K562 (cell line): ENCODE data around the gene PDE8A. TPM values are rescaled to one million over a fixed set of nuclear protein-coding genes. Genes with fewer than 3 reads are reported as not detected.

Source experiments
- ATAC-seq: fragments of 200-7000 bp; cut with Tn5 transposase; 3 replicates; pipeline ENCODE4 v1.9.1; 2020; ENCODE audit warnings: moderate library complexity
- BruUV-seq: library from RNA; stranded (reverse); fragments of 400-500 nt; replicated peaks from 2 replicates; lab custom pipeline; 2021; lab: Mats Ljungman, UMichigan
- CTCF ChIA-PET: fragments of 300-600 bp; formaldehyde crosslinking; extraction: SDS; loops from one replicate; lab custom pipeline; 2021; ENCODE audit warnings: low intra/inter-chr PET ratio; lab: Yijun Ruan, JAX
- POLR2A ChIA-PET: fragments of 300-600, 350-650 bp; sonication (Branson Sonifier 250); formaldehyde crosslinking; extraction: SDS; loops from one replicate; lab custom pipeline; 2021; ENCODE audit warnings: antibody characterized with exemption, inconsistent platforms; lab: Yijun Ruan, JAX
- DNase-seq, 4 experiments: peaks; one replicate each; pipeline versions ENCODE4 v3.0.0 to v3.0.0-alpha.2; 2011 to 2018; ENCODE audit warnings: low spot score in 3 of 4, mixed read lengths in 3 of 4; ENCODE audit errors: extremely low read depth in 1 of 4
- FAIRE-seq: peaks from 2 replicates; lab custom pipeline; 2011; peaks lifted over from hg19 to GRCh38; lab: Jason Lieb, UNC
- H2AFZ ChIP-seq: 2 replicates; pipeline ENCODE4 v1.6.0; 2011; ENCODE audit warnings: low read depth, low read length, control low read depth, inconsistent platforms
- H3K27ac ChIP-seq: fragments of 200-600 bp; 3 replicates; pipeline ENCODE4 v1.8.0; 2011; ENCODE audit warnings: low read depth, mild to moderate bottlenecking, control low read depth, inconsistent platforms, low read length, moderate library complexity, mixed read lengths; ENCODE audit errors: extremely low read depth
- H3K27me3 ChIP-seq, 2 experiments: fragments of 300-600 bp in 1 of 2; 2 replicates in 1 of 2; 3 replicates in 1 of 2; pipeline versions ENCODE4 v1.6.0 to v1.8.0; 2011; ENCODE audit warnings: inconsistent platforms in 2 of 2, low read length in 2 of 2, mild to moderate bottlenecking in 1 of 2, mixed read lengths in 1 of 2, moderate library complexity in 1 of 2; ENCODE audit not compliant: control insufficient read depth in 2 of 2, insufficient read depth in 2 of 2
- H3K36me3 ChIP-seq: fragments of 300-600 bp; 3 replicates; pipeline ENCODE4 v1.8.0; 2011; ENCODE audit warnings: mild to moderate bottlenecking, low read length, inconsistent platforms; ENCODE audit not compliant: control insufficient read depth, insufficient read depth
- H3K4me1 ChIP-seq, 2 experiments: fragments of 200-600 bp in 1 of 2; replicated peaks in 1 of 2; 2 replicates in 1 of 2; 3 replicates in 1 of 2; pipeline versions ENCODE4 v1.5.1 to v1.8.0; 2011; ENCODE audit warnings: inconsistent platforms in 2 of 2, low read length in 2 of 2, mild to moderate bottlenecking in 1 of 2, mixed read lengths in 1 of 2, moderate library complexity in 1 of 2; ENCODE audit not compliant: control insufficient read depth in 2 of 2, insufficient read depth in 2 of 2
- H3K4me2 ChIP-seq: 2 replicates; pipeline ENCODE4 v1.6.1; 2011; ENCODE audit warnings: low read length, control low read depth, inconsistent platforms, mixed read lengths; ENCODE audit not compliant: insufficient read depth
- H3K4me3 ChIP-seq: fragments of 200-600 bp; sonication (generic), shearing (Covaris generic); 2 replicates; pipeline ENCODE4 v1.5.1; 2016; ENCODE audit warnings: control low read depth, inconsistent platforms
- H3K79me2 ChIP-seq: fragments of 200-600 bp; 3 replicates; pipeline ENCODE4 v1.8.0; 2011; ENCODE audit warnings: low read length, inconsistent platforms; ENCODE audit not compliant: control insufficient read depth, insufficient read depth
- H3K9ac ChIP-seq, 2 experiments: 2 replicates each; pipeline versions ENCODE4 v1.6.0 to v1.6.1; 2011; ENCODE audit warnings: low read depth in 2 of 2, low read length in 2 of 2, control low read depth in 1 of 2, inconsistent platforms in 1 of 2, mild to moderate bottlenecking in 1 of 2, mixed read lengths in 1 of 2; ENCODE audit not compliant: insufficient read depth in 1 of 2
- H3K9me1 ChIP-seq: one replicate; pipeline ENCODE4 v1.6.0; 2011; ENCODE audit warnings: inconsistent platforms, mild to moderate bottlenecking, low read length, moderate library complexity; ENCODE audit not compliant: control insufficient read depth, insufficient read depth
- H3K9me3 ChIP-seq: replicated peaks from 2 replicates; pipeline ENCODE4 v1.5.1; 2011; ENCODE audit warnings: low read depth, low read length, inconsistent platforms; ENCODE audit not compliant: control insufficient read depth, insufficient read depth
- H4K20me1 ChIP-seq: replicated peaks from 2 replicates; pipeline ENCODE4 v1.6.1; 2011; ENCODE audit warnings: low read length, inconsistent platforms, mixed read lengths; ENCODE audit not compliant: control insufficient read depth, insufficient read depth
- BHLHE40 ChIP-seq: IDR thresholded peaks from 2 replicates; pipeline ENCODE4 v1.6.1; 2011; ENCODE audit warnings: low read length, improper control_type of control experiment
- FOXK1 ChIP-seq: sonication (generic); formaldehyde crosslinking; IDR thresholded peaks from 2 replicates; pipeline ENCODE4 v1.8.0; 2022; ENCODE audit warnings: missing genetic modification reagents, mild to moderate bottlenecking, borderline replicate concordance
- KDM4B ChIP-seq, 2 experiments: fragments of 450-650 bp in 1 of 2; sonication (generic) in 1 of 2; IDR thresholded peaks; 2 replicates each; pipeline ENCODE4 v1.6.1; 2016 to 2017; ENCODE audit warnings: borderline replicate concordance in 2 of 2, antibody characterized with exemption in 1 of 2, low read depth in 1 of 2, mild to moderate bottlenecking in 1 of 2
- MAFF ChIP-seq: IDR thresholded peaks from 2 replicates; pipeline ENCODE4 v1.6.1; 2012; ENCODE audit warnings: low read length, improper control_type of control experiment
- PCBP1 ChIP-seq: fragments of 200-400 bp; formaldehyde crosslinking; IDR thresholded peaks from 2 replicates; pipeline ENCODE4 v1.6.1; 2018; ENCODE audit warnings: mild to moderate bottlenecking, low read depth, low read length; ENCODE audit not compliant: poor library complexity, severe bottlenecking
- PTTG1 ChIP-seq: fragments of 450-650 bp; IDR thresholded peaks from 2 replicates; pipeline ENCODE4 v1.6.1; 2016; ENCODE audit warnings: low read depth, mild to moderate bottlenecking, missing genetic modification characterization, missing compliant biosample characterization
- RB1 ChIP-seq: fragments of 450-650 bp; IDR thresholded peaks from 2 replicates; pipeline ENCODE4 v1.6.1; 2017; ENCODE audit warnings: low read depth, mild to moderate bottlenecking
- RUNX1 ChIP-seq: sonication (generic); IDR thresholded peaks from 2 replicates; pipeline ENCODE4 v1.6.1; 2016; ENCODE audit warnings: antibody characterized with exemption, low read depth
- SP2 ChIP-seq: IDR thresholded peaks from 2 replicates; pipeline ENCODE4 v1.6.1; 2011; ENCODE audit warnings: mild to moderate bottlenecking, low read depth, low read length, moderate library complexity; ENCODE audit not compliant: poor library complexity, severe bottlenecking; ENCODE audit errors: extremely low read depth
- ZNF143 ChIP-seq: sonication (generic); formaldehyde crosslinking; IDR thresholded peaks from 2 replicates; pipeline ENCODE4 v1.9.0; 2022; ENCODE audit warnings: mild to moderate bottlenecking, missing genetic modification reagents
- ZNF76 ChIP-seq: fragments of 250-450 bp; sonication (Bioruptor Pico); IDR thresholded peaks from 2 replicates; pipeline ENCODE4 v1.4.0; 2020; ENCODE audit warnings: mild to moderate bottlenecking, moderate library complexity, borderline replicate concordance
- WGBS: fragments of 100-300 bp; shearing (Covaris generic); methylation state at CpG from one replicate; pipeline ENCODE4 v1.1.6; 2016; ENCODE audit warnings: low coverage, mixed read lengths; ENCODE audit not compliant: insufficient coverage; ENCODE audit errors: missing lambda C conversion rate; 5-methylcytosine and 5-hydroxymethylcytosine counted together
- in situ Hi-C: fragments of 300-500 bp; cut with MboI; formaldehyde crosslinking; loops from 4 replicates; pipeline ENCODE4 v1.15.0; 2018; ENCODE audit warnings: inconsistent platforms, mixed read lengths
- intact Hi-C: fragments of 100-400 bp; cut with micrococcal nuclease; formaldehyde crosslinking; loops from 2 replicates; pipeline ENCODE4 v1.14.2; 2022
- polyA plus RNA-seq, 8 experiments: library from polyadenylated mRNA; depleted of rRNA in 4 of 8; stranded (reverse) in 5 of 8; unstranded in 3 of 8; fragments of >200 nt; fragmentation: Nextera tagmentation in 2 of 8; fragmentation: Illumina TruSeq in 1 of 8; extraction: Ambion mirVana in 2 of 8; extraction: Trizol in 1 of 8; gene quantifications; 2 replicates each; pipeline versions ENCODE4 v1.2.1 to v1.2.3, GENCODE V29; 2011 to 2014; ENCODE audit warnings: inconsistent platforms in 1 of 8, missing spikeins in 1 of 8
- total RNA-seq, 7 experiments: library from RNA; depleted of rRNA in 6 of 7; stranded (reverse); fragments of >200 nt in 6 of 7; fragmentation: Illumina TruSeq in 2 of 7; extraction: Trizol in 2 of 7; gene quantifications; 2 replicates each; pipeline versions ENCODE4 v1.2.1 to v1.2.3, GENCODE V29; 2011 to 2021; ENCODE audit warnings: low replicate concordance in 1 of 7
- TF ChIP-seq, protein P1 (sequence below): fragments of 250-450 bp; sonication (Bioruptor Pico); IDR thresholded peaks from 2 replicates; pipeline ENCODE4 v1.5.0; 2021; ENCODE audit warnings: mild to moderate bottlenecking, borderline replicate concordance
- TF ChIP-seq, protein P2 (sequence below): fragments of 250-450 bp; sonication (Bioruptor Pico); IDR thresholded peaks from 2 replicates; pipeline ENCODE4 v1.8.0; 2022; ENCODE audit warnings: inconsistent platforms
- TF ChIP-seq, protein P3 (sequence below), 2 experiments: fragments of 450-650 bp; conservative IDR thresholded peaks; 2 replicates each; pipeline ENCODE4 v1.6.1; 2017; ENCODE audit warnings: mild to moderate bottlenecking in 2 of 2, moderate library complexity in 2 of 2

Gene PDE8A
- total and polyA plus RNA-seq, 9 of the 15 experiments (the other 6 are each of a cell fraction or from before 2014, with no cell fraction given), result 5.9 to 40.3 (median 19.8) TPM

- H3K36me3 ChIP-seq, result peaks cover 43% of the 10 kb centered on the region
- in situ Hi-C loops, result no loop called here
- H4K20me1 ChIP-seq, result no peaks in the 10 kb centered on the region
- H3K9me3 ChIP-seq, result no peaks in the 10 kb centered on the region
- H3K27me3 ChIP-seq, result no peaks in the 10 kb centered on the region
- no peak for ATAC-seq
- no peaks in the 10 kb centered on the region for H3K79me2 ChIP-seq
- intact Hi-C loops, result no loop called here
- no peak overlapping the region for H3K27ac ChIP-seq
- no peaks in the 10 kb centered on the region for H3K9me1 ChIP-seq
- no peak overlapping the region for H3K9ac ChIP-seq
- H2AFZ ChIP-seq, result no peak overlapping the region
- ChIA-PET CTCF (no interaction called here), POLR2A (interaction anchor here (0.9 kb wide), 1 partner anchor 18 kb away, joined by 3 read pairs; no protein-coding TSS in a partner anchor)
- DNase-seq, result no peak
- no peak overlapping the region for H3K4me2 ChIP-seq
- WGBS, result 73% methylated on average over 1 of the region's 1 CpG
- no peaks in the 10 kb centered on the region; a peak in 1 of 5 replicates for H3K4me1 ChIP-seq
- H3K4me3 ChIP-seq, result no peak overlapping the region
- TF ChIP-seq FOXK1, result no peak
- no peak for TF ChIP-seq RUNX1
- TF ChIP-seq, protein P1, sequence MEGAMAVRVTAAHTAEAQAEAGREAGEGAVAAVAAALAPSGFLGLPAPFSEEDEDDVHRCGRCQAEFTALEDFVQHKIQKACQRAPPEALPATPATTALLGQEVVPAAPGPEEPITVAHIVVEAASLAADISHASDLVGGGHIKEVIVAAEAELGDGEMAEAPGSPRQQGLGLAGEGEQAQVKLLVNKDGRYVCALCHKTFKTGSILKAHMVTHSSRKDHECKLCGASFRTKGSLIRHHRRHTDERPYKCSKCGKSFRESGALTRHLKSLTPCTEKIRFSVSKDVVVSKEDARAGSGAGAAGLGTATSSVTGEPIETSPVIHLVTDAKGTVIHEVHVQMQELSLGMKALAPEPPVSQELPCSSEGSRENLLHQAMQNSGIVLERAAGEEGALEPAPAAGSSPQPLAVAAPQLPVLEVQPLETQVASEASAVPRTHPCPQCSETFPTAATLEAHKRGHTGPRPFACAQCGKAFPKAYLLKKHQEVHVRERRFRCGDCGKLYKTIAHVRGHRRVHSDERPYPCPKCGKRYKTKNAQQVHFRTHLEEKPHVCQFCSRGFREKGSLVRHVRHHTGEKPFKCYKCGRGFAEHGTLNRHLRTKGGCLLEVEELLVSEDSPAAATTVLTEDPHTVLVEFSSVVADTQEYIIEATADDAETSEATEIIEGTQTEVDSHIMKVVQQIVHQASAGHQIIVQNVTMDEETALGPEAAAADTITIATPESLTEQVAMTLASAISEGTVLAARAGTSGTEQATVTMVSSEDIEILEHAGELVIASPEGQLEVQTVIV (CRISPR knock-in tag), result no peak
- no peak for TF ChIP-seq ZNF143 (CRISPR knock-in tag)
- TF ChIP-seq PTTG1 (tag), result no peak
- no peak for TF ChIP-seq MAFF
- TF ChIP-seq RB1, result no peak
- TF ChIP-seq SP2, result no peak
- TF ChIP-seq ZNF76 (CRISPR knock-in tag), result no peak
- TF ChIP-seq, protein P2, sequence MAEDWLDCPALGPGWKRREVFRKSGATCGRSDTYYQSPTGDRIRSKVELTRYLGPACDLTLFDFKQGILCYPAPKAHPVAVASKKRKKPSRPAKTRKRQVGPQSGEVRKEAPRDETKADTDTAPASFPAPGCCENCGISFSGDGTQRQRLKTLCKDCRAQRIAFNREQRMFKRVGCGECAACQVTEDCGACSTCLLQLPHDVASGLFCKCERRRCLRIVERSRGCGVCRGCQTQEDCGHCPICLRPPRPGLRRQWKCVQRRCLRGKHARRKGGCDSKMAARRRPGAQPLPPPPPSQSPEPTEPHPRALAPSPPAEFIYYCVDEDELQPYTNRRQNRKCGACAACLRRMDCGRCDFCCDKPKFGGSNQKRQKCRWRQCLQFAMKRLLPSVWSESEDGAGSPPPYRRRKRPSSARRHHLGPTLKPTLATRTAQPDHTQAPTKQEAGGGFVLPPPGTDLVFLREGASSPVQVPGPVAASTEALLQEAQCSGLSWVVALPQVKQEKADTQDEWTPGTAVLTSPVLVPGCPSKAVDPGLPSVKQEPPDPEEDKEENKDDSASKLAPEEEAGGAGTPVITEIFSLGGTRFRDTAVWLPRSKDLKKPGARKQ, result no peak
- TF ChIP-seq PCBP1, result no peak
- TF ChIP-seq BHLHE40, result no peak
- no peak for TF ChIP-seq KDM4B (IDR thresholded peaks at IDR 0.05; ENCODE audit: borderline replicate concordance in 2 of 2, low read depth in 1 of 2)
- TF ChIP-seq, protein P3, sequence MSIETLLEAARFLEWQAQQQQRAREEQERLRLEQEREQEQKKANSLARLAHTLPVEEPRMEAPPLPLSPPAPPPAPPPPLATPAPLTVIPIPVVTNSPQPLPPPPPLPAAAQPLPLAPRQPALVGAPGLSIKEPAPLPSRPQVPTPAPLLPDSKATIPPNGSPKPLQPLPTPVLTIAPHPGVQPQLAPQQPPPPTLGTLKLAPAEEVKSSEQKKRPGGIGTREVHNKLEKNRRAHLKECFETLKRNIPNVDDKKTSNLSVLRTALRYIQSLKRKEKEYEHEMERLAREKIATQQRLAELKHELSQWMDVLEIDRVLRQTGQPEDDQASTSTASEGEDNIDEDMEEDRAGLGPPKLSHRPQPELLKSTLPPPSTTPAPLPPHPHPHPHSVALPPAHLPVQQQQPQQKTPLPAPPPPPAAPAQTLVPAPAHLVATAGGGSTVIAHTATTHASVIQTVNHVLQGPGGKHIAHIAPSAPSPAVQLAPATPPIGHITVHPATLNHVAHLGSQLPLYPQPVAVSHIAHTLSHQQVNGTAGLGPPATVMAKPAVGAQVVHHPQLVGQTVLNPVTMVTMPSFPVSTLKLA (conservative IDR thresholded peaks at IDR 0.05), result no peak
- BruUV-seq, result no TSS peak
- no peak for FAIRE-seq
Measured at GRCh38 chr15:85124173-85124572, 142.5 kb downstream of the PDE8A start.
